H1 (cell line): Measurements from ENCODE around the gene IST1. TPM values are rescaled to one million over a fixed set of nuclear protein-coding genes. Genes with fewer than 3 reads are reported as not detected.

Source experiments
- EGR1 ChIP-seq: IDR thresholded peaks from 2 replicates; pipeline ENCODE4 v1.6.1; 2011; ENCODE audit warnings: low read depth, low read length, borderline replicate concordance
- SAP30 ChIP-seq: fragments of 300-600 bp; sonication (generic); IDR thresholded peaks from 2 replicates; pipeline ENCODE4 v1.7.1; 2012; ENCODE audit warnings: low read length, moderate library complexity, mild to moderate bottlenecking, inconsistent platforms; ENCODE audit not compliant: insufficient read depth, insufficient replicate concordance
- SP1 ChIP-seq: IDR thresholded peaks from 2 replicates; pipeline ENCODE4 v1.6.1; 2011; ENCODE audit warnings: low read depth, low read length
- SP4 ChIP-seq: IDR thresholded peaks from 2 replicates; pipeline ENCODE4 v1.6.1; 2012; ENCODE audit warnings: low read length, inconsistent platforms
- SUZ12 ChIP-seq: fragments of 200-600 bp; sonication (generic); IDR thresholded peaks from 2 replicates; pipeline ENCODE4 v1.6.1; 2012; ENCODE audit warnings: mild to moderate bottlenecking, inconsistent platforms, low read length, moderate library complexity, mixed read lengths
- polyA plus RNA-seq, 7 experiments: library from polyadenylated mRNA; depleted of rRNA in 3 of 7; stranded (reverse) in 5 of 7; unstranded in 2 of 7; fragments of >200 nt in 5 of 7; fragments of 200-250 nt in 2 of 7; gene quantifications; 1 replicate in 5 of 7; 2 replicates in 1 of 7; 4 replicates in 1 of 7; pipeline versions ENCODE4 v1.2.1 to v1.2.3, GENCODE V29; 2011 to 2013; ENCODE audit warnings: missing spikeins in 2 of 7, mixed read lengths in 2 of 7
- total RNA-seq: library from RNA; stranded (reverse); fragmentation: NEBNext Ultra II Directional; extraction: Animal tissue kit (Norgen Biotek cat#: 25700); gene quantifications from 2 replicates; pipeline ENCODE4 v1.2.1, GENCODE V29; 2021
- TF ChIP-seq, protein P1 (sequence below): fragments of 300-600 bp; sonication (generic); IDR thresholded peaks from 2 replicates; pipeline ENCODE4 v1.7.1; 2012; ENCODE audit warnings: low read length, moderate library complexity, mild to moderate bottlenecking, inconsistent platforms; ENCODE audit not compliant: insufficient replicate concordance

IST1 gene
- total and polyA plus RNA-seq, 2 of the 8 experiments (the other 6 are each of a cell fraction or from before 2014, with no cell fraction given), result 190 to 248 TPM

DNA sequence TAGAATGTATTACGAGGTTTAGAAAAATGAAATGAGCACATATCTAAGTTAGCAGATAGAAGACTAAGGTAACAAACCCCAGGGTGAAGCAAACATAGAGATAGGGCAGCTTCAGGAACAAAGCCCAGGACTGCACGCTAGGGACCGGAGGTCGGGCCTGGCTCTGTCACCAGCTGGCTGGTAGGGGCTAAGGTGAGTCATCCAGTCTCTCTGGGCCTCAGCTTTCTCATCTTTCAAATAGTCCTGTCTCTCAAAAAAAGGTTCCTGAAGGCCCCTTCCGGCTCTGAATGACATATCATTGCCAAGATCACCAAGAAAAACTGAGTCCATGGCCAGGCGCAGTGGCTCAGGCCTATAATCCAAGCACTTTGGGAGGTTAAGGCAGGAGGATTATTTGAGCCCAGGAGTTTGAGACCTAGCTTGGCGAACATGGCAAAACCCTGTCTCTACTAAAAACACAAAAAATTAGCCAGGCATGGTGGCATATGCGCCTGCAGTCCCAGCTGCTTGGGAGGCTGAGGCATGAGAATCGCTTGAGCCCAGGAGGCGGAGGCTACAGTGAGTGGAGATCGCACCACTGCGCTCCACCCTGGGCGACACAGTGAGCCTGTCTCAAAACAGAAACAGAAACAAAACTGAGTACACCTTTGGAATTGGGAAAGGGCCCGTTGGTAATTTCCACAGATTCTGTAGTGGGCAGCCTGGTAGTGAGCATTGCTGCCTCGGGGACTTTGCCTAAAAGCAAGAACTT lies 78.9 kb downstream of the IST1 start (continued):
- TF ChIP-seq SP4 (no peak), SUZ12 (no peak), SAP30 (no peak), EGR1 (no peak), SP1 (no peak)
- TF ChIP-seq, protein P1, sequence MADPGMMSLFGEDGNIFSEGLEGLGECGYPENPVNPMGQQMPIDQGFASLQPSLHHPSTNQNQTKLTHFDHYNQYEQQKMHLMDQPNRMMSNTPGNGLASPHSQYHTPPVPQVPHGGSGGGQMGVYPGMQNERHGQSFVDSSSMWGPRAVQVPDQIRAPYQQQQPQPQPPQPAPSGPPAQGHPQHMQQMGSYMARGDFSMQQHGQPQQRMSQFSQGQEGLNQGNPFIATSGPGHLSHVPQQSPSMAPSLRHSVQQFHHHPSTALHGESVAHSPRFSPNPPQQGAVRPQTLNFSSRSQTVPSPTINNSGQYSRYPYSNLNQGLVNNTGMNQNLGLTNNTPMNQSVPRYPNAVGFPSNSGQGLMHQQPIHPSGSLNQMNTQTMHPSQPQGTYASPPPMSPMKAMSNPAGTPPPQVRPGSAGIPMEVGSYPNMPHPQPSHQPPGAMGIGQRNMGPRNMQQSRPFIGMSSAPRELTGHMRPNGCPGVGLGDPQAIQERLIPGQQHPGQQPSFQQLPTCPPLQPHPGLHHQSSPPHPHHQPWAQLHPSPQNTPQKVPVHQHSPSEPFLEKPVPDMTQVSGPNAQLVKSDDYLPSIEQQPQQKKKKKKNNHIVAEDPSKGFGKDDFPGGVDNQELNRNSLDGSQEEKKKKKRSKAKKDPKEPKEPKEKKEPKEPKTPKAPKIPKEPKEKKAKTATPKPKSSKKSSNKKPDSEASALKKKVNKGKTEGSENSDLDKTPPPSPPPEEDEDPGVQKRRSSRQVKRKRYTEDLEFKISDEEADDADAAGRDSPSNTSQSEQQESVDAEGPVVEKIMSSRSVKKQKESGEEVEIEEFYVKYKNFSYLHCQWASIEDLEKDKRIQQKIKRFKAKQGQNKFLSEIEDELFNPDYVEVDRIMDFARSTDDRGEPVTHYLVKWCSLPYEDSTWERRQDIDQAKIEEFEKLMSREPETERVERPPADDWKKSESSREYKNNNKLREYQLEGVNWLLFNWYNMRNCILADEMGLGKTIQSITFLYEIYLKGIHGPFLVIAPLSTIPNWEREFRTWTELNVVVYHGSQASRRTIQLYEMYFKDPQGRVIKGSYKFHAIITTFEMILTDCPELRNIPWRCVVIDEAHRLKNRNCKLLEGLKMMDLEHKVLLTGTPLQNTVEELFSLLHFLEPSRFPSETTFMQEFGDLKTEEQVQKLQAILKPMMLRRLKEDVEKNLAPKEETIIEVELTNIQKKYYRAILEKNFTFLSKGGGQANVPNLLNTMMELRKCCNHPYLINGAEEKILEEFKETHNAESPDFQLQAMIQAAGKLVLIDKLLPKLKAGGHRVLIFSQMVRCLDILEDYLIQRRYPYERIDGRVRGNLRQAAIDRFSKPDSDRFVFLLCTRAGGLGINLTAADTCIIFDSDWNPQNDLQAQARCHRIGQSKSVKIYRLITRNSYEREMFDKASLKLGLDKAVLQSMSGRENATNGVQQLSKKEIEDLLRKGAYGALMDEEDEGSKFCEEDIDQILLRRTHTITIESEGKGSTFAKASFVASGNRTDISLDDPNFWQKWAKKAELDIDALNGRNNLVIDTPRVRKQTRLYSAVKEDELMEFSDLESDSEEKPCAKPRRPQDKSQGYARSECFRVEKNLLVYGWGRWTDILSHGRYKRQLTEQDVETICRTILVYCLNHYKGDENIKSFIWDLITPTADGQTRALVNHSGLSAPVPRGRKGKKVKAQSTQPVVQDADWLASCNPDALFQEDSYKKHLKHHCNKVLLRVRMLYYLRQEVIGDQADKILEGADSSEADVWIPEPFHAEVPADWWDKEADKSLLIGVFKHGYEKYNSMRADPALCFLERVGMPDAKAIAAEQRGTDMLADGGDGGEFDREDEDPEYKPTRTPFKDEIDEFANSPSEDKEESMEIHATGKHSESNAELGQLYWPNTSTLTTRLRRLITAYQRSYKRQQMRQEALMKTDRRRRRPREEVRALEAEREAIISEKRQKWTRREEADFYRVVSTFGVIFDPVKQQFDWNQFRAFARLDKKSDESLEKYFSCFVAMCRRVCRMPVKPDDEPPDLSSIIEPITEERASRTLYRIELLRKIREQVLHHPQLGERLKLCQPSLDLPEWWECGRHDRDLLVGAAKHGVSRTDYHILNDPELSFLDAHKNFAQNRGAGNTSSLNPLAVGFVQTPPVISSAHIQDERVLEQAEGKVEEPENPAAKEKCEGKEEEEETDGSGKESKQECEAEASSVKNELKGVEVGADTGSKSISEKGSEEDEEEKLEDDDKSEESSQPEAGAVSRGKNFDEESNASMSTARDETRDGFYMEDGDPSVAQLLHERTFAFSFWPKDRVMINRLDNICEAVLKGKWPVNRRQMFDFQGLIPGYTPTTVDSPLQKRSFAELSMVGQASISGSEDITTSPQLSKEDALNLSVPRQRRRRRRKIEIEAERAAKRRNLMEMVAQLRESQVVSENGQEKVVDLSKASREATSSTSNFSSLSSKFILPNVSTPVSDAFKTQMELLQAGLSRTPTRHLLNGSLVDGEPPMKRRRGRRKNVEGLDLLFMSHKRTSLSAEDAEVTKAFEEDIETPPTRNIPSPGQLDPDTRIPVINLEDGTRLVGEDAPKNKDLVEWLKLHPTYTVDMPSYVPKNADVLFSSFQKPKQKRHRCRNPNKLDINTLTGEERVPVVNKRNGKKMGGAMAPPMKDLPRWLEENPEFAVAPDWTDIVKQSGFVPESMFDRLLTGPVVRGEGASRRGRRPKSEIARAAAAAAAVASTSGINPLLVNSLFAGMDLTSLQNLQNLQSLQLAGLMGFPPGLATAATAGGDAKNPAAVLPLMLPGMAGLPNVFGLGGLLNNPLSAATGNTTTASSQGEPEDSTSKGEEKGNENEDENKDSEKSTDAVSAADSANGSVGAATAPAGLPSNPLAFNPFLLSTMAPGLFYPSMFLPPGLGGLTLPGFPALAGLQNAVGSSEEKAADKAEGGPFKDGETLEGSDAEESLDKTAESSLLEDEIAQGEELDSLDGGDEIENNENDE, result no peak
